ENCODE results near the gene TACR2. TPM values are rescaled to one million over a fixed set of nuclear protein-coding genes. Genes with fewer than 3 reads are reported as not detected.
A peak's percentile ranks its signal among the peaks of the same experiment; 100 is the strongest.

TACR2 gene
- total and polyA plus RNA-seq, 5 donors from 2014 or later, result 0.13 to 0.14 TPM; not detected in 3

DNA sequence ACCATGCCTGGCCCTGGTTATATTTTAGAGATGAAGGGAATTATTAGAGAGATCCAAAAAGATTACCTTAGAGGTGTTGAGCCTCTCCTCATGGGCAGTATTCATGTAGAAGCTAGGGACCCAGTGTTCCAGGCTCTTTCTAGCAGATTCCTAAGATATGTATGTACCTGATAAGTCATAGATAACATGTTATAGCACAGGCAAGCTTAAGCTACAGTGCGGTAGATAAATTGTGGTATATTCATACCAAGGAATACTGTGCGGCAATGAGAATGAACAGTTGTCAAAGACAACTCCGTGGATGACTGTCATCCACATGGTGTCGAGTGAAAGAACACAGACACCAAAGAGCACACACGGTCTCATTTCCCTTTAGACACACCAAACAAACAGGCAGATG, 53.1 kb downstream of the TACR2 start:
- Mint-ChIP-seq H3K4me1 (peaks cover 7 to 50% (median 34%) of the 10 kb centered on the region in 4 donors), H3K36me3 (peaks cover 25% of the 10 kb centered on the region), H3K27me3 (no peaks in the 10 kb centered on the region), H3K27ac (peak overlapping the region; percentile 56 to 76 (median 64)), H3K9me3 (no peaks in the 10 kb centered on the region), H3K4me3 (no peak overlapping the region)
- H3K27me3 ChIP-seq (ENCODE audit: control insufficient read depth, insufficient read depth, low read length), result no peaks in the 10 kb centered on the region
- H3K9me3 ChIP-seq (ENCODE audit: control insufficient read depth in 2 of 2, low read length in 2 of 2), result no peaks in the 10 kb centered on the region
- ATAC-seq (ENCODE audit: low read depth in 2 of 2), result no peak
- H3K4me3 ChIP-seq (ENCODE audit: low read depth, low read length), result no peak overlapping the region
- H3K27ac ChIP-seq (ENCODE audit: insufficient read depth, low read length, poor library complexity, severe bottlenecking), result no peak overlapping the region
- H3K36me3 ChIP-seq (ENCODE audit: control insufficient read depth, insufficient read depth, low read length), result peaks cover 62% of the 10 kb centered on the region
- DNase-seq, result no peak
- peaks cover 27% of the 10 kb centered on the region for H3K4me1 ChIP-seq (ENCODE audit: control insufficient read depth, insufficient read depth, low read length, poor library complexity, severe bottlenecking)

DNA sequence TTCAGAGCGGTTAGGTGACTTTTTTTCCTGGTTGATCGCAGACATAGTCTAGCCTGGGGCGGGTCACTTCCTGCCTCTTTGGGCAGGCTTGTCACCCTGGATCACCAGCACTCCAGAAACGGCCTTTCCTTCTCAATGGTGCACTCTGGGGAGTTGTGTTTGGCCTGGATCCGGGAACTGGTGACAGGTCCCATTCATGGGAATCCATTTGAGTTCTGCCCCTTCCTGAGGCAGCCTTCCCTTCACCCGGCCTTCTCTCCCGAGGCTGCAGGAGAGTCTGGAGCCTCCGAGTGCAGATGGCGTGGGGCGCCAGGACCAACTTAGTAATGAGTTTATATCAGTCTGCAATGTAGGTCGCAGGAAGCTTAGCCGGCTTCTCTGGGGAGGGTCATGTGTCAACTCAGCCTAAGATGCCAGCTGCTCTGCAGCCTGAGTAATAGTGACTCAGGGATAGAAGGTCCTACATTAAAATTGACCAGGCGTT, 54.2 kb downstream of the TACR2 start:
- peak in 1 of 3 donors; percentile 40 for DNase-seq
- H3K27me3 Mint-ChIP-seq, result no peaks in the 10 kb centered on the region
- H3K27me3 ChIP-seq (ENCODE audit: control insufficient read depth, insufficient read depth, low read length), result no peaks in the 10 kb centered on the region
- H3K27ac ChIP-seq (ENCODE audit: insufficient read depth, low read length, poor library complexity, severe bottlenecking), result no peak overlapping the region
- peaks cover 51% of the 10 kb centered on the region for H3K36me3 ChIP-seq (ENCODE audit: control insufficient read depth, insufficient read depth, low read length)
- H3K27ac Mint-ChIP-seq, result peak overlapping the region; percentile 18 to 64 (median 61)
- no peaks in the 10 kb centered on the region for H3K9me3 Mint-ChIP-seq
- no peak overlapping the region for H3K4me3 ChIP-seq (ENCODE audit: low read depth, low read length)
- H3K36me3 Mint-ChIP-seq, result peaks cover 25% of the 10 kb centered on the region
- H3K4me1 ChIP-seq (ENCODE audit: control insufficient read depth, insufficient read depth, low read length, poor library complexity, severe bottlenecking), result peaks cover 27% of the 10 kb centered on the region
- peaks cover 7 to 61% (median 35%) of the 10 kb centered on the region in 4 donors for H3K4me1 Mint-ChIP-seq
- no peak overlapping the region for H3K4me3 Mint-ChIP-seq
- ATAC-seq (ENCODE audit: low read depth in 2 of 2), result no peak
- no peaks in the 10 kb centered on the region for H3K9me3 ChIP-seq (ENCODE audit: control insufficient read depth in 2 of 2, low read length in 2 of 2)

DNA sequence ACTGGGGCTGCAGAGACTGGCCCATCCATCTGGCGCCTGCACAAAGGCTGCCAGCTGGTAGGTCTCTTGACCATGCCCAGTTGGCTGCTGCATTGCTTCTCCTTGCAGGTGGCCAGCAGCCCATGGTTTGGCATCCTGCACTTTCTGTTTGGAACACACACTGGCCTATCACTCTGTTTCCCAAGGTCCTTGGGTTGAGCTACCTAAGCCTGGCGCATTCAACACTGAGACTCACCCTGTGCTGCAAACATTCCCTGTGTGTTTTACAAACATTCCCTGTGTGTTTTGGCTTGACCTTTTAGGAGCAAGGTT, 55.5 kb downstream of the TACR2 start:
- Mint-ChIP-seq H3K4me3 (no peak overlapping the region), H3K27ac (peak overlapping the region in 2 of 3 donors; percentile 56 to 78), H3K9me3 (no peaks in the 10 kb centered on the region), H3K36me3 (peaks cover 25% of the 10 kb centered on the region), H3K4me1 (peaks cover 7 to 67% (median 39%) of the 10 kb centered on the region in 4 donors), H3K27me3 (no peaks in the 10 kb centered on the region)
- no peak for DNase-seq
- H3K27me3 ChIP-seq (ENCODE audit: control insufficient read depth, insufficient read depth, low read length), result no peaks in the 10 kb centered on the region
- no peaks in the 10 kb centered on the region for H3K9me3 ChIP-seq (ENCODE audit: control insufficient read depth in 2 of 2, low read length in 2 of 2)
- H3K36me3 ChIP-seq (ENCODE audit: control insufficient read depth, insufficient read depth, low read length), result peaks cover 39% of the 10 kb centered on the region
- no peak overlapping the region for H3K27ac ChIP-seq (ENCODE audit: insufficient read depth, low read length, poor library complexity, severe bottlenecking)
- ATAC-seq (ENCODE audit: low read depth in 2 of 2), result no peak
- no peak overlapping the region for H3K4me3 ChIP-seq (ENCODE audit: low read depth, low read length)
- H3K4me1 ChIP-seq (ENCODE audit: control insufficient read depth, insufficient read depth, low read length, poor library complexity, severe bottlenecking), result peaks cover 27% of the 10 kb centered on the region

DNA sequence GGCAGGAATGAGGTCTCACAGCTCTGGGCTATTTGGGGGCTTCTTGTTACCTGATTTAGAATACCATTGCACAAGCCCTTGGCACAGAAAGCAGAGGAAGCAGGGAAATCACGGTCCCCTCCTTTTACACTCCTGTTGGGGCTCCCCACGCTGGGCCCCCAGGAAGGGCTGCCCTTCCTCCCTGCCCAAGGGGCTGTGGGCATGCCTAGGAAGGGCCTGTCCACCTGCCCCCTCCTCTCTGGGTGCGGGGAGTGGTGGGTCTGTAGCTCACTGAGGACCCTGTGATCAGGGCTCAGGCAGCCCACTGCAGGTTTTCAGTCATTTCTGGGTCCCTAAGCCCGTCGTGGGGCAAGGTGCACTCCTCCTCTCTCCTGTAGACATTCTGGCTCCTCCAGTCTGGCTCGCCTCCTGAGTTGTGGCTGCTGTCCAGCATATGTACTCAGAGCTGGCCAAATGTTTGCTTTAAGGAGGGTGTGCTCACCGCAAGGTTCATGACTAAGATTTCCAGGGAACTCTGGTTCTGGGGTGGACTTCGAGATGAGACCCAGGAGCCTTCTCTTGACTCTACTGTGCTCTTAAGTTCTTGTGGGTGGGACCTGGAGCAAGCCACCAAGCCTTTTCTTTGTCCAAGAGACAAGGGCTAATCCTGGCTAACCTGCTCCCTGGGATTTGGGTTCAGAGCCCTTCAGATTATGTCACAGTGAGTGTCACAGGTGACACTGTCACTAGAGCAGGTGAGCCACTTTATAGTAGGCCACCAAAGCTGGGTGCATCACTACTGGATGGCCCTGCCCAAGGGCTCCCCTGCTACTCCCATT, 56.0 kb downstream of the TACR2 start:
- H3K36me3 Mint-ChIP-seq, result peaks cover 25% of the 10 kb centered on the region
- peaks cover 7 to 68% (median 39%) of the 10 kb centered on the region in 4 donors for H3K4me1 Mint-ChIP-seq
- no peaks in the 10 kb centered on the region for H3K27me3 Mint-ChIP-seq

DNA sequence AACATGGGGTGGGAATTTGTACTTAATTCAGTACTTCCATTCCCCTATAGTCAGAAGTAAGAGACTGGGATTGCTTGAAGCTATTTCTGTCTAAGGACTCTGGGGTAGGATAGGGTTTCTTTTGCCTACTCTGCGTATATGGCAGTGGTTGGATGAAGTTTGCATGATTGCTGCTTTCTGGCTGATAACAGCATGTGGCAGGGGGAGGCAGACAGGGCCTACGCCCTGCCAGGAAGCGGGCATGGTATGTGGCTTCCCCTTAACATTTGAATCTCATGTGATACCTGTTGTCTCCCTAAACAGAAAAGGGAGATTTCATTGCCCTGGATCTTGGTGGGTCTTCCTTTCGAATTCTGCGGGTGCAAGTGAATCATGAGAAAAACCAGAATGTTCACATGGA, 57.1 kb downstream of the TACR2 start:
- peaks cover 27% of the 10 kb centered on the region for H3K4me1 ChIP-seq (ENCODE audit: control insufficient read depth, insufficient read depth, low read length, poor library complexity, severe bottlenecking)
- Mint-ChIP-seq H3K36me3 (peaks cover 17% of the 10 kb centered on the region), H3K27ac (peak overlapping the region; percentile 80 to 91 (median 86)), H3K27me3 (no peaks in the 10 kb centered on the region), H3K4me1 (peaks cover 7 to 68% (median 38%) of the 10 kb centered on the region in 4 donors), H3K4me3 (peak overlapping the region in 2 of 4 donors; percentile 48 to 83), H3K9me3 (no peaks in the 10 kb centered on the region)
- peaks cover 24% of the 10 kb centered on the region for H3K36me3 ChIP-seq (ENCODE audit: control insufficient read depth, insufficient read depth, low read length)
- H3K4me3 ChIP-seq (ENCODE audit: low read depth, low read length), result no peak overlapping the region
- peak in 2 of 3 donors; percentile 39 to 71 for DNase-seq
- H3K27me3 ChIP-seq (ENCODE audit: control insufficient read depth, insufficient read depth, low read length), result no peaks in the 10 kb centered on the region
- no peak overlapping the region for H3K27ac ChIP-seq (ENCODE audit: insufficient read depth, low read length, poor library complexity, severe bottlenecking)
- no peaks in the 10 kb centered on the region for H3K9me3 ChIP-seq (ENCODE audit: control insufficient read depth in 2 of 2, low read length in 2 of 2)
- ATAC-seq (ENCODE audit: low read depth in 2 of 2), result peak; percentile 85 to 87

More for the DNA sequence above, 56.0 kb downstream of the TACR2 start:
- Histone ChIP-seq H3K27me3 (ENCODE audit: control insufficient read depth, insufficient read depth, low read length) (no peaks in the 10 kb centered on the region), H3K9me3 (ENCODE audit: control insufficient read depth in 2 of 2, low read length in 2 of 2) (no peaks in the 10 kb centered on the region), H3K4me3 (ENCODE audit: low read depth, low read length) (no peak overlapping the region), H3K4me1 (ENCODE audit: control insufficient read depth, insufficient read depth, low read length, poor library complexity, severe bottlenecking) (peaks cover 27% of the 10 kb centered on the region), H3K36me3 (ENCODE audit: control insufficient read depth, insufficient read depth, low read length) (peaks cover 35% of the 10 kb centered on the region), H3K27ac (ENCODE audit: insufficient read depth, low read length, poor library complexity, severe bottlenecking) (no peak overlapping the region)
- DNase-seq (no peak), ATAC-seq (ENCODE audit: low read depth in 2 of 2) (no peak)
- H3K27ac Mint-ChIP-seq, result peak overlapping the region in 2 of 3 donors; percentile 78 to 91
- peak overlapping the region in 2 of 4 donors; percentile 33 to 54 for H3K4me3 Mint-ChIP-seq
- no peaks in the 10 kb centered on the region for H3K9me3 Mint-ChIP-seq

DNA sequence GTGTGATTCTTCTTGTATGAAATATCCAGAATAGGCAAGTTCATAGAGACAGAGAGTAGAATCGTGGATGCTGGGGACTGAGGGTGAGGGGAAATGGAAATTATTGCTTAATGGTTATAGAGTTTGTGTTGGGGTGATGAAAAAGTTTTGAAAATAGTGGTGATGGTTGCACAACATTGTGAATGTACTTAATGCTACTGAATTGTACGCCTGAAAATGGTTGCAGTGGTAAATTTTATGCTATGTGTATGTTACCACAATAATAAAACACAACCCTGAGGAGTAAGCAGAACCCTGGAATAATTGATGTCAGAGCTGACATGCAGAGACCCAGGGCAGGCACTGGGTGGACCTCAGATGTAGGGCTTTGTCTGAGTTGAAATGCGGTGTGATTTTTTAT, 57.6 kb downstream of the TACR2 start:
- Histone ChIP-seq H3K36me3 (ENCODE audit: control insufficient read depth, insufficient read depth, low read length) (peaks cover 20% of the 10 kb centered on the region), H3K27ac (ENCODE audit: insufficient read depth, low read length, poor library complexity, severe bottlenecking) (no peak overlapping the region), H3K4me3 (ENCODE audit: low read depth, low read length) (no peak overlapping the region), H3K27me3 (ENCODE audit: control insufficient read depth, insufficient read depth, low read length) (no peaks in the 10 kb centered on the region), H3K4me1 (ENCODE audit: control insufficient read depth, insufficient read depth, low read length, poor library complexity, severe bottlenecking) (peaks cover 28% of the 10 kb centered on the region), H3K9me3 (ENCODE audit: control insufficient read depth in 2 of 2, low read length in 2 of 2) (no peaks in the 10 kb centered on the region)
- Mint-ChIP-seq H3K27ac (peak overlapping the region; percentile 80 to 91 (median 86)), H3K36me3 (peaks cover 16% of the 10 kb centered on the region), H3K9me3 (no peaks in the 10 kb centered on the region), H3K4me1 (peaks cover 7 to 71% (median 40%) of the 10 kb centered on the region in 4 donors), H3K27me3 (no peaks in the 10 kb centered on the region), H3K4me3 (peak overlapping the region in 3 of 4 donors; percentile 48 to 83 (median 57))
- DNase-seq (no peak), ATAC-seq (ENCODE audit: low read depth in 2 of 2) (no peak)

DNA sequence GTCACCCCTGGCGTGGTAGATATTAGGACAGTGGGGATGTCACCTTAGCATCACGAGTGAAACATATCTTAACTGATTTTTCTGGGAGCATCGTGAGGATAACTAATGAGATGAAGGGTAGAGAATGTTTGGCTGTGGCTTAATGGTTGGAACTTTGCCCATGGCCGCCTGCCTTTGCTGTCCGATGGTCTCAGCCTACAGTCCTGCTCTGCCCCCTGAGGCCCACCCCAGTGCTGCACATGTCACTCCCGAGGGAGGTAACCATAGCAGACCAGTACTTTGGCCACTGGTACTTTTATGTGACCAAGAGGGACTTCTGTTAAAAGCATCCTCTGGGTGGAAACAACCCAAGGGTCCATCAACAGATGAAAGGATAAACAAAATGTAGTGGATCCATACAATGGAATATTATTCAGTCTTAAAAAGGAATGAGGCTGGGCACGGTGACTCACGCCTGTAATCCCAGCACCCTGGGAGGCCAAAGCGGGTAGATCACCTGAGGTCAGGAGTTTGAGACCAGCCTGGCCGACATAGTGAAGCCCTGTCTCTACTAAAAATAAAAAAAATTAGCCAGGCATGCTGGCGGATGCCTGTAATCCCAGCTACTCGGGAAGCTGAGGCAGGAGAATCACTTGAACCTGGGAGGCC, 58.4 kb downstream of the TACR2 start:
- H3K36me3 ChIP-seq (ENCODE audit: control insufficient read depth, insufficient read depth, low read length), result peaks cover 13% of the 10 kb centered on the region
- Mint-ChIP-seq H3K36me3 (peaks cover 16% of the 10 kb centered on the region), H3K9me3 (no peaks in the 10 kb centered on the region), H3K27me3 (no peaks in the 10 kb centered on the region), H3K27ac (peak overlapping the region in 2 of 3 donors; percentile 91 to 92), H3K4me3 (peak overlapping the region in 1 of 4 donors; percentile 42), H3K4me1 (peaks cover 13 to 75% (median 43%) of the 10 kb centered on the region in 4 donors)
- H3K9me3 ChIP-seq (ENCODE audit: control insufficient read depth in 2 of 2, low read length in 2 of 2), result no peaks in the 10 kb centered on the region
- ATAC-seq (ENCODE audit: low read depth in 2 of 2) (no peak), DNase-seq (no peak)
- H3K27me3 ChIP-seq (ENCODE audit: control insufficient read depth, insufficient read depth, low read length), result no peaks in the 10 kb centered on the region
- H3K27ac ChIP-seq (ENCODE audit: insufficient read depth, low read length, poor library complexity, severe bottlenecking), result no peak overlapping the region
- peaks cover 33% of the 10 kb centered on the region for H3K4me1 ChIP-seq (ENCODE audit: control insufficient read depth, insufficient read depth, low read length, poor library complexity, severe bottlenecking)
- no peak overlapping the region for H3K4me3 ChIP-seq (ENCODE audit: low read depth, low read length)

Measured in CD4-positive, CD25-positive, alpha-beta regulatory T cell (primary cell).